A549 (cell line): Measurements from ENCODE around the gene TEN1. TPM values are rescaled to one million over a fixed set of nuclear protein-coding genes. Genes with fewer than 3 reads are reported as not detected.

Experiments used
- ATAC-seq, 2 experiments: fragments of 200-7000 bp in 1 of 2; fragments of >200 bp in 1 of 2; cut with Nextera tagmentation in 1 of 2; cut with Tn5 transposase in 1 of 2; 3 replicates each; pipeline versions ENCODE4 v1.8.0 to v1.9.1; 2018 to 2020; ENCODE audit warnings: mild to moderate bottlenecking in 1 of 2, moderate library complexity in 1 of 2
- CTCF ChIA-PET: fragments of 300-600 bp; sonication (Branson Sonifier 250); formaldehyde crosslinking; extraction: SDS; loops from one replicate; lab custom pipeline; 2021; ENCODE audit warnings: antibody characterized with exemption, inconsistent platforms; lab: Yijun Ruan, JAX
- POLR2A ChIA-PET: fragments of 350-600 bp; formaldehyde crosslinking; extraction: SDS; loops from one replicate; lab custom pipeline; 2021; ENCODE audit warnings: antibody characterized with exemption, inconsistent platforms; lab: Yijun Ruan, JAX
- DNase-seq, 2 experiments: peaks; one replicate each; pipeline versions ENCODE4 v3.0.0 to v3.0.0-alpha.2; 2011 to 2016; ENCODE audit warnings: low read depth in 1 of 2, low spot score in 1 of 2
- FAIRE-seq: peaks from 2 replicates; lab custom pipeline; 2011; peaks lifted over from hg19 to GRCh38; lab: Jason Lieb, UNC
- H3K27ac ChIP-seq, 2 experiments: fragments of >200 bp; sonication (Bioruptor Twin); formaldehyde crosslinking; 3 replicates each; pipeline ENCODE4 v1.5.1; 2016 to 2017
- H3K4me1 ChIP-seq: fragments of >200 bp; sonication (Bioruptor Twin); formaldehyde crosslinking; 3 replicates; pipeline ENCODE4 v1.6.1; 2016
- H3K4me2 ChIP-seq: fragments of >200 bp; sonication (Bioruptor Twin); formaldehyde crosslinking; 3 replicates; pipeline ENCODE4 v1.6.1; 2016
- H3K4me3 ChIP-seq: fragments of >200 bp; sonication (Bioruptor Twin); formaldehyde crosslinking; 3 replicates; pipeline ENCODE4 v1.5.1; 2016
- H3K9me3 ChIP-seq: fragments of >200 bp; sonication (Bioruptor Twin); formaldehyde crosslinking; 3 replicates; pipeline ENCODE4 v1.6.1; 2016
- ATOH8 ChIP-seq: fragments of 250-450 bp; sonication (Bioruptor Pico); IDR thresholded peaks from 2 replicates; pipeline ENCODE4 v1.5.0; 2020; ENCODE audit warnings: low read depth, mild to moderate bottlenecking, moderate library complexity
- CBX2 ChIP-seq: fragments of 200-600 bp; sonication (generic); IDR thresholded peaks from 2 replicates; pipeline ENCODE4 v1.6.1; 2016; ENCODE audit warnings: low read depth, mild to moderate bottlenecking, borderline replicate concordance
- CEBPB ChIP-seq, 2 experiments: fragments of >200 bp in 1 of 2; sonication (Bioruptor Twin) in 1 of 2; formaldehyde crosslinking in 1 of 2; IDR thresholded peaks; 2 replicates each; pipeline ENCODE4 v1.6.1; 2012 to 2016
- ELK1 ChIP-seq: fragments of 150-350 bp; IDR thresholded peaks from 2 replicates; pipeline ENCODE4 v1.6.1; 2014; ENCODE audit warnings: low read depth, mild to moderate bottlenecking, low read length
- EP300 ChIP-seq, 2 experiments: fragments of >200 bp; sonication (Bioruptor Twin); formaldehyde crosslinking; IDR thresholded peaks; 2 replicates in 1 of 2; 3 replicates in 1 of 2; pipeline ENCODE4 v1.6.1; 2016 to 2017
- FOSB ChIP-seq: fragments of 250-450 bp; sonication (Bioruptor Pico); IDR thresholded peaks from 2 replicates; pipeline ENCODE4 v1.5.0; 2020; ENCODE audit warnings: mild to moderate bottlenecking, moderate library complexity
- HES2 ChIP-seq: fragments of >200 bp; sonication (Bioruptor Twin); formaldehyde crosslinking; IDR thresholded peaks from 2 replicates; pipeline ENCODE4 v1.6.1; 2016
- KDM1A ChIP-seq: fragments of 200-600 bp; sonication (generic); IDR thresholded peaks from 2 replicates; pipeline ENCODE4 v1.6.1; 2016; ENCODE audit warnings: low read depth, mild to moderate bottlenecking
- MYC ChIP-seq: IDR thresholded peaks from 2 replicates; pipeline ENCODE4 v1.6.1; 2012; ENCODE audit warnings: mild to moderate bottlenecking, inconsistent platforms, low read length, improper control_type of control experiment, borderline replicate concordance
- NFE2L2 ChIP-seq: fragments of 150-350 bp; conservative IDR thresholded peaks from 2 replicates; pipeline ENCODE4 v1.6.1; 2014; ENCODE audit warnings: low read length
- NR3C1 ChIP-seq: fragments of >200 bp; sonication (Bioruptor Twin); formaldehyde crosslinking; IDR thresholded peaks from 3 replicates; pipeline ENCODE4 v1.6.1; 2017
- POLR2AphosphoS2 ChIP-seq: conservative IDR thresholded peaks from 2 replicates; pipeline ENCODE4 v1.6.1; 2012; ENCODE audit warnings: low read length, improper control_type of control experiment, inconsistent platforms
- RAD21 ChIP-seq, 2 experiments: fragments of >200 bp in 1 of 2; sonication (Bioruptor Twin) in 1 of 2; formaldehyde crosslinking in 1 of 2; IDR thresholded peaks in 1 of 2; conservative IDR thresholded peaks in 1 of 2; 2 replicates in 1 of 2; 3 replicates in 1 of 2; pipeline ENCODE4 v1.6.1; 2012 to 2018; ENCODE audit warnings: inconsistent platforms in 1 of 2
- REST ChIP-seq: fragments of 200-600 bp; sonication (generic); IDR thresholded peaks from 2 replicates; pipeline ENCODE4 v1.6.1; 2016; ENCODE audit warnings: antibody characterized with exemption, mild to moderate bottlenecking, moderate library complexity
- SREBF2 ChIP-seq: fragments of 450-650 bp; IDR thresholded peaks from 2 replicates; pipeline ENCODE4 v1.6.1; 2014; ENCODE audit warnings: mild to moderate bottlenecking, moderate library complexity
- ZC3H11A ChIP-seq: fragments of 450-650 bp; IDR thresholded peaks from 2 replicates; pipeline ENCODE4 v1.6.1; 2014; ENCODE audit warnings: antibody characterized with exemption, mild to moderate bottlenecking
- WGBS: methylation state at CpG from one replicate; pipeline ENCODE4 v1.1.6; 2017; ENCODE audit errors: missing lambda C conversion rate; 5-methylcytosine and 5-hydroxymethylcytosine counted together
- polyA plus RNA-seq, 4 experiments: library from polyadenylated mRNA; depleted of rRNA in 3 of 4; stranded (reverse); fragments of >200 nt; fragmentation: RNase III in 1 of 4; extraction: RNeasy Plus Mini Kit Qiagen cat#74134 plus additional on column Dnase treatment in 1 of 4; gene quantifications; 2 replicates in 3 of 4; 3 replicates in 1 of 4; pipeline ENCODE4 v1.2.3, GENCODE V29; 2011 to 2017

Gene TEN1
- polyA plus RNA-seq, 2 of the 4 experiments (the other 2 are of a cell fraction): 11.8 to 15.7 TPM

- Histone ChIP-seq H3K9me3 (no peaks in the 10 kb centered on the region), H3K4me3 (no peak overlapping the region), H3K4me1 (no peaks in the 10 kb centered on the region), H3K4me2 (no peak overlapping the region), H3K27ac (no peak overlapping the region)
- DNase-seq: no peak
- CTCF ChIA-PET: interaction anchor here (0.5 to 24.2 kb wide), 18 partner anchors 6 to 389 kb away, joined by 3 to 408 read pairs (median 4); partner anchors contain the start of genes CDK3, EVPL, MRPL38 and SPHK1
- ATAC-seq: no peak
- 97% methylated on average over 56 of the region's 56 CpGs for WGBS
- no peak for TF ChIP-seq EP300 (IDR thresholded peaks at IDR 0.05)
- no peak for TF ChIP-seq NFE2L2
- no peak for TF ChIP-seq CEBPB (IDR thresholded peaks at IDR 0.05)
- TF ChIP-seq SREBF2: no peak
- no peak for TF ChIP-seq FOSB (CRISPR knock-in tag)
- no peak for TF ChIP-seq REST
- no peak for TF ChIP-seq MYC
- no peak for TF ChIP-seq ELK1
- TF ChIP-seq ATOH8 (CRISPR knock-in tag): no peak
- TF ChIP-seq ZC3H11A: no peak
- TF ChIP-seq RAD21 (conservative IDR thresholded peaks at IDR 0.05 in 1 of 2, IDR thresholded peaks at IDR 0.05 in 1 of 2): no peak
- TF ChIP-seq HES2: no peak
- TF ChIP-seq POLR2AphosphoS2: no peak
- no peak for TF ChIP-seq KDM1A
- TF ChIP-seq CBX2: no peak
- no peak for FAIRE-seq
- POLR2A ChIA-PET: no interaction called here
Observed at GRCh38 chr17:76008630-76009425, 29.8 kb downstream of the TEN1 start.

- 97% methylated on average over 20 of the region's 20 CpGs for WGBS
- FAIRE-seq (no peak), ATAC-seq (no peak), DNase-seq (no peak)
- no peaks in the 10 kb centered on the region for H3K9me3 ChIP-seq
- CTCF ChIA-PET: interaction anchor here (0.5 to 24.2 kb wide), 12 partner anchors 5 to 376 kb away, joined by 3 to 408 read pairs (median 10); partner anchors contain the start of genes CDK3, EVPL and MRPL38
- POLR2A ChIA-PET: interaction anchor here (0.5 kb wide), 1 partner anchor 338 kb away, joined by 5 read pairs; no protein-coding TSS in a partner anchor
- H3K4me2 ChIP-seq: no peak overlapping the region
- H3K27ac ChIP-seq: no peak overlapping the region
- no peaks in the 10 kb centered on the region for H3K4me1 ChIP-seq
- TF ChIP-seq NR3C1: no peak
- TF ChIP-seq, all 56 proteins: peak for 0
- H3K4me3 ChIP-seq: no peak overlapping the region
Observed at GRCh38 chr17:76009447-76009846, 30.4 kb downstream of the TEN1 start.
